NK-92 (cell line): ENCODE measurements around the gene IP6K2.

ENCODE experiments used
- DNase-seq: peaks from one replicate; lab custom pipeline; 2025; ENCODE audit not compliant: unreplicated experiment; lab: John Stamatoyannopoulos, UW

Gene IP6K2

GRCh38 chr3:48664313-48664644 lies 52.7 kb downstream of the IP6K2 start:
- no peak for DNase-seq

- DNase-seq = no peak
These were observed 53.3 kb downstream of the IP6K2 start for GRCh38 chr3:48663489-48664312.

GRCh38 chr3:48662753-48663488 lies 54.1 kb downstream of the IP6K2 start, which contains the start of gene CELSR3:
Gene CELSR3 (minus strand): TSS chr3:48662886. CDS start chr3:48662634, 252 bp downstream.
- DNase-seq = no peak

GRCh38 chr3:48662145-48662752 lies 54.8 kb downstream of the IP6K2 start:
- DNase-seq = no peak

GRCh38 chr3:48661501-48662144 lies 55.4 kb downstream of the IP6K2 start:
- DNase-seq = no peak

- DNase-seq = no peak
These were observed 56.1 kb downstream of the IP6K2 start for GRCh38 chr3:48660800-48661400.

GRCh38 chr3:48656841-48657281 lies 60.2 kb downstream of the IP6K2 start:
- no peak for DNase-seq

- no peak for DNase-seq
These were observed 60.8 kb downstream of the IP6K2 start for GRCh38 chr3:48656061-48656840.

- no peak for DNase-seq
These were observed 61.4 kb downstream of the IP6K2 start for GRCh38 chr3:48655606-48656005.

GRCh38 chr3:48655063-48655462 lies 62.0 kb downstream of the IP6K2 start:
- no peak for DNase-seq

GRCh38 chr3:48652923-48653715 lies 63.9 kb downstream of the IP6K2 start:
- DNase-seq = no peak

GRCh38 chr3:48651771-48652170 lies 65.2 kb downstream of the IP6K2 start:
- no peak for DNase-seq

- DNase-seq = no peak
These were observed 66.3 kb downstream of the IP6K2 start for GRCh38 chr3:48650723-48651122.

- no peak for DNase-seq
These were observed 68.7 kb downstream of the IP6K2 start for GRCh38 chr3:48648188-48648850.

- DNase-seq = no peak
These were observed 69.3 kb downstream of the IP6K2 start for GRCh38 chr3:48647714-48648113.

GRCh38 chr3:48644898-48645760 lies 71.9 kb downstream of the IP6K2 start:
- no peak for DNase-seq

- no peak for DNase-seq
These were observed 74.4 kb downstream of the IP6K2 start for GRCh38 chr3:48642605-48643004.

- DNase-seq = no peak
These were observed 75.6 kb downstream of the IP6K2 start for GRCh38 chr3:48641396-48641795.
